Measurements from ENCODE around the gene IP6K1. TPM values are rescaled to one million over a fixed set of nuclear protein-coding genes. Genes with fewer than 3 reads are reported as not detected.

IP6K1 gene
- 27.9 and 51.2 TPM in 2 replicates for total RNA-seq

DNA sequence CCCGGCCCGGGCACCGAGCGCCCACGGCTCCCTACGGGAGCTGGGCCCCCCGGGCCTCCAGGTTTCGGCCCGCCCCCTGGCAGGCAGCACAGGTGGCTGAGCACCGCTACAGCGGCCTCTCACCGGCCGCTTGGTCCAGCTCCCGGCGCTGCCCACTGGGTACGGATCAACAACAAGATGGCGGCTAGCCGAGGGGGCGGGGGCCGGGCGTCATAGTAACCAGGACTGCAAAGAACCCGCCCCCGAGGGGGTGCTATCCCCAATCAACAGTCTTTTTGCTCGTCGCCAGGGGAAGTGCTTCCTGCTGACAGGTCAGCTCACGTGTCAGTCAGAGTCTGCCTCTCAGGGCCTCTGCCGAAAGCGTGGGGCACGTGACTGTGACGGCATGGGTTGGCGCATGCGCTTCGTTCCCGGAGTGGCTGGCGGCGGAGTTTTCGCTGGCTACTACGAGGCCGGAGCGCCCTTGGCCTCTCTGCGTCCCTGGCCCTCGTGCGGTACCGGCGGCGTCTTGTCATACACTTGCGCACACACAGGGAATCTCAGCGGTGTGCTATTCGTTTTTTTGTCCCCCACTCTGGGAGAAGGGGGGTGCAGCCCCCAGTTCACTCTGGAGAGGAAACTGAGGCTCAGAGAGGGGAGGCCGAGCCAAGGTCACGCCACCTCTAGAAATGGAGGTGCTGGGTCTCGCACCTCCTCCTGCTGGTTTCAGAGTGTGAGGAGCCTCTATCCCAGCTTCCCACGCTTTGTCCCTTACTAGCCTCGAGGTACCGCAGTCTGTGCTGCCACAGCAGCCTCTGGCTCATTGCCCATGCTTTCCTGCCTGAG, at the start of gene IP6K1:
TSS of gene IP6K1 (minus strand) at position 186 of the 825 bp plus-strand sequence. CDS start 38,502 bp downstream, outside the sequence.

DNA sequence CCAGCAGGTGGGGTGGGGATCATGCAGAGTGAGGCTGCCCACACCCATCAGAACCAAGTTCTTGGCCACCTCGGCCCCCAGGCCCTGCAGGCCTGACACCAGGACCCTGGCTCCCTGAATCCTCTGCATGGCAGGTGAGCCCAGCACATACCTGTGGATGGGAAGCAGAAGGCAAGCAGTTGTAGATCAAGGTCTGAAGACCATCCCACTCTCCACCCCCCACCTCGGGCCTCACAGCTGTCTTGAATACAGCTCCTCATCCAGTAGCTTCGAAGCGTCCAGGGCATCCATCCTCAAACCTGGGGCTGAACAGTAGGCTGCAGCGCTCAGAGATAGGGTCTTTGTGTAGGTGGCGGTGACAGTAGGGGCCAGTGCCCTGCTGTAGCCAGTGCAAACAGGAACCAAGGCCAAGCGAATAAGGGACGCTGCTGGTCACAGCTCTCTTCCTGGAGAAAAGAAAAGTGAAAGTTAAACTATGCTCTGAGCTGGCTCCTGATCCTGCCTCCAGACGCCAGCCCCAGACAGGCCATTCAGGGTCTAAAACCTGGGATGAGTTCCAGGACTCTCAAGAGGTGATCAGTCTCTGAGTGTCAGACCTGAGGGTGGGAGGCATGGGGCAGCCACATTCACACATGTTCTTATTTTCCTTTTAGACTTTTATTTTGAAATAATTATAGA, 27.3 kb upstream of the IP6K1 start, which contains the start of gene UBA7:
TSS of gene UBA7 (minus strand) at position 457 of the 678 bp plus-strand sequence. CDS start at position 291, 166 bp downstream.

DNA sequence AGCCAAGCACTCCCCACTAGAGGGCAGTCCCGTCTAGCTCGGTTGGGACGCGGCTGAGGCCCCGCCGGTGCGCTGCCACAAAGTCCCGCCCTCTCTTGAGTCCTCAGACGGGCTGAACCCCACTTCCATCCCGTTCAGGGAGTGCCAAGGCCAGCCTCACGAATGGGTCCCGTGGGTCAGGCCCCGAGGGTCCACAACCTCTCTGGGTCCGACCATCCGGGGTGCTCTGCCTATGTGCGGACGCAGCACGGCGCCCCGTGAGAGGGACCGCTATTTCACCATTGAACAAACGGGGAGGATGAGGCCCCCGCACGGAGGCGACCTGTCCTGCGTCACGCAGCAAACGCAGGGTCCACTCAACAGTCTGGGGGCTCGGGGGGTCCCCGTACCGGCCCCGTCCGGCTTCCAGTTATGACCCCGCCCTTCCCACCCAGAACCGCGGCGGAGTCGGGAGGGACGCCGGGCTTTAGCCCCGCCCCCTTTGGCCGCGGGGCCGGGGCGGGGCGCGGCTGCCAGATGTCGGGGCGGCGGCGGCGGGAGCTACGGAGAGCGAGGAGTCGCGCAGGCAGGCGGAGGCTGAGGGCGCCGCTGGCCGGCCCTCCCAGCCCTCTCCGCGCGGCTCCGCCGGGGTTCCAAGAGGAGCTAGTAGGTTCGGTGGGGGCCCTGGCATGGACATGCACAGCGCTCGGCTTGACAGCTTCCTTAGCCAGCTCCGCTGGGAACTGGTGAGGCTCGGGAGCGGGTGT, 16.6 kb upstream of the IP6K1 start, which contains the start of gene INKA1:
TSS of gene INKA1 (plus strand) at position 543 of the 746 bp plus-strand sequence. CDS start at position 675, 132 bp downstream.

DNA sequence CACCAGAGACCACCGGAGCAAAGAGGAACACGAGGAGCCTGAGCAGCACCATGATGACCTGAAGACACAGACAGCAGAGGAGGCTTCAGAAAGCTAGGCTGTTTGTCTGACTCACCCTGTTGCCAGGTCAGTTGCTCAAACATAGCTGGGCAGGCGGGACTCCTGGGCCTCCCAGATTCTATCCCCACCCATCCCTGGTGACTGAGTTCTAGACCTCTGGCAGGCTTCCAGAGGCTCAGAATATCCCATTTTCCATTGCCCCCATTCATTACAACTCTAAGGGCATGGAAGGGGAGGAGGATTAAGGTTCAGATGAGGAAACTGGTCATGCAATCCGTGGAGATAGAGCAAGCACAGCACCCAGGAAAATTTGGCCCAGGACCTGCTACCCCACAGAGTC, 13.4 kb upstream of the IP6K1 start, which contains the start of gene CDHR4:
TSS of gene CDHR4 (minus strand) at position 113 of the 400 bp plus-strand sequence. CDS start at position 52, 61 bp downstream.

DNA sequence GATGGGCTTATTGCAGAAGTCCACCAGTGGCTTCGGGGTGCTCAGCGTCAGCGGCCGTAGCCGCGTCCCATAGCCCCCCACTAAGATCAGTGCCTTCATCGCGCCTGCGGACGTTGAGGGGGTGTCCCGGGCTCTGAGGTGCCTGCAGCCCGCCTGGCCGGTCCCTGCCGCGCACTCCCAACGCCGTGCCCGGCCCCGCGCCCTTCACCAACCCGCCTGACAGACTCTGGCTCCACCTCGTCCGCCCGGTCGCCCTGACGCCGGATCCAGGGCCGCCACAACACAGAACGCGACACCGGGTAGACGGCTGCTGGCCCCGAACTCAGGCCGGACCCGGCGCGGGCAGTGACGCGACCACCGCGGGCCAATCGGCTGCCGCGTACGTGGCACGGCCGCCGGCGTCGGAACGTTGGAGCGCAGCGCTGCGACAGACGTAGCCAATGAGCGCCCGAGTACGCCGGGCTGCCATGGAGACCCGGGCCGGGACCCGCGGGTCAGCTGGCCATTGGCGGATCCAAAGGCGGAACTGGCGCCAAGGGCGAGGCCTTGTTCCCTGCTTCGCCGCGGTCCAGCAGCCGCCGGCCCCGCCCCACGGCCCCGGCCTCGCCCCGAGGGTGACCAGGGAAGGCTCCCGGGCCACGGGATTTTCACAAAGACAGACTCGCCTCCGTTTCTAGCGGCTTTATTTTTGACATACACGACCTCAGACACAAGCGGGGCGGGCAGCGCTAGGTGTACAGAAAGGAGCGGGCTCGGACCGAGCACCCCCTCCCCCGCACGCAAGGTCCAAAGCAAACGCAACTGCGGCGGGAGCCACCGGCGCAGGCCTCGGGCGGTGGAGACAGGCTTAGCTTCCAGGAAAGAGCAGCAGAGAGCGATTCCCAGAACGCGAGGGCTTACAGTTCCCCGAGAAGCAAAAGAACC, 62.5 kb downstream of the IP6K1 start, which contains the start of gene GMPPB:
TSS of gene GMPPB (minus strand) at position 324 of the 924 bp plus-strand sequence. CDS start at position 99, 225 bp downstream.

DNA sequence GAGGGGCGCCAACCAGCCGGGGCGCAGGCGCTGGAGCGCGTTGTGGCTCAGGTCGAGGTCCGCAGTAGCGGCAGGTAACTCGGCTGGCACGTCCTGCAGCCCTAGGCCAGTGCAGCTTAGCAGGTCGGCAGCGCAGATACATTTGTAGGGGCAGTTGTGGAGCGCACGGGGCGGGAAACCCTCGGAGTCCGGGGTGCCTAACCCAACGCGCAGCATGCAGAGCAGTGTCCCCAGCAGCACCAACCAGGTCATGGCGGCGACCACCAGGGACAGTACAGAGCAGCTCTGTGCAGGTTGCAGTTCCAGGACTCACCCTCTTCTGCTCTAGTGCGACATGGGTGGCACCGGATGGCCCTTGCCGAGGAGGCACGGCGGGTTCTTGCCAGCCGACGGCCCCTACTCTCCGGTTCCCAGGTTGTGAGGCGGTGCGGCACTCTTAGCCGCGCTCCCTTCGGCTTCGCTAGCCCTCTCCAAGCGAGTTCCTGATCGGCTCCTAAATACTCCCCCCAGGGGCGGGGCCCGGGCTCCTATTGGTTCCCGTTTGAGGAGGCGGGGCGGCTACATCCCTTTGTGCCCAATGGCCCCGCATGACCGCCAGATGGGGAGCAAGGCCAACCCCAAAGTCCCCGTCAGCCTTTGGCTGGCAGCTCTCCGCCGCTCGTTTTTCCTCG, 67.0 kb downstream of the IP6K1 start, which contains the start of gene AMIGO3:
TSS of gene AMIGO3 (minus strand) at position 471 of the 671 bp plus-strand sequence. CDS start at position 252, 219 bp downstream.

DNA sequence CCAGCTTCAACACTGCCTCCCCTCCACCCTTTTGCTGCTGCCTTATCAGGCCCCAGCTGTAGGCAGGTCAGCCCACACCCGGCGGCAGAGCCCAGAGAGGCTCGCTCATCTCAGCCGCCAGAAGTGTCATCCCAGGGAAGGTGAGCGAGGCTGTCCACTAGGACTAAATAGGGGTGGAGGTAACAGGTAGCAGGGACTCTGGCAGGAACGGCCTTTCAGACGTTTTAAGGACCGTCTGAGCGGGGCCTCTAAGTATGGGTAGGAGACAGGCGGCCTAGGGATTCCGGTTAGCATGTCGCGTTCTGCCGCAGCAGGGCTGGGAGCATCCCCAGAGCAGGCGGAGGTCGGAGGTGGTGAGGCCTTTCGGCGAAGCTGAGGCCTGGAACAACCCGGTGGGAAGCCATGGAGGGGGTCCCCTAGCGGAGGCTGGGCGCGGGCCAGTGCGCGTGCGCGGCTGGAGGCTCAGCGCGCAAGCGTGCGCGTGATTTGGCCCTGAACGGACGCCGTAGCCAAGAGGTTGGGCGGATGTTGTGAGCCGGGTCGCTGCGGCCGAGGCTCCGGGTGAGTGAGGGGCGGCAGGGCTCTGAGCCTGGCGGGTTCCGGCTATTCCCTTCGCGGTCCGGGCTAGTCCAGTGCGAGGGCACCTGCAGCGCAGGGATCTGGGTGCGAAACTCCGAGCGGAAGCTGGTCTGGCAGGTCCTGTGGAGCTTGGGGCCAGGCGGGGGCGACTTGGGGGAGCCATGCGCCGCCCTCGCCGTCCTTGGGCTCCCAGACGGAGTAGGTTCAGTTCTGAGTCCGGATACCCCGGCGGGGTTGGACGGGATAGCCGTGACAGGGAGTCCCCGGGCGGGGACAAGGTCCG, 97.1 kb downstream of the IP6K1 start, which contains the start of the genes MST1 and RNF123:
TSS of gene MST1 (minus strand) at position 429 of the 862 bp plus-strand sequence. CDS start 783 bp downstream, outside the sequence.
TSS of gene RNF123 (plus strand) at position 512 of the 862 bp plus-strand sequence. CDS start 1,609 bp downstream, outside the sequence.

Other genes with a start within 250 kb of the IP6K1 start
- 0.08 and 0.13 TPM in 2 replicates for gene BSN, start 232.1 kb downstream of the IP6K1 start, total RNA-seq
- gene APEH, start 112.2 kb downstream of the IP6K1 start, total RNA-seq: 71.3 and 163 TPM in 2 replicates
- gene MST1, start 97.1 kb downstream of the IP6K1 start, total RNA-seq: 5.4 and 14.1 TPM in 2 replicates
- gene RNF123, start 97.0 kb downstream of the IP6K1 start, total RNA-seq: 21.9 and 32.0 TPM in 2 replicates
- gene AMIGO3, start 66.9 kb downstream of the IP6K1 start, total RNA-seq: 0.24 and 1.6 TPM in 2 replicates
- 13.1 and 69.7 TPM in 2 replicates for gene GMPPB, start 62.6 kb downstream of the IP6K1 start, total RNA-seq
- 0.16 TPM in 1 of 2 replicates, not detected in the other for gene CDHR4, start 13.3 kb upstream of the IP6K1 start, total RNA-seq
- 3.1 and 7.6 TPM in 2 replicates for gene INKA1, start 16.7 kb upstream of the IP6K1 start, total RNA-seq
- 30.6 and 39.0 TPM in 2 replicates for gene UBA7, start 27.4 kb upstream of the IP6K1 start, total RNA-seq
- gene TRAIP, start 70.0 kb upstream of the IP6K1 start, total RNA-seq: 1.4 and 4.5 TPM in 2 replicates
- gene CAMKV, start 83.4 kb upstream of the IP6K1 start, total RNA-seq: not detected in 2 replicates
- 0.52 and 3.1 TPM in 2 replicates for gene MST1R, start 117.3 kb upstream of the IP6K1 start, total RNA-seq
- gene MON1A, start 143.3 kb upstream of the IP6K1 start, total RNA-seq: 14.5 and 15.6 TPM in 2 replicates
- 19.0 and 42.1 TPM in 2 replicates for gene RBM6, start 153.6 kb upstream of the IP6K1 start, total RNA-seq